ENCODE measurements around the gene SMAD3. TPM values are rescaled to one million over a fixed set of nuclear protein-coding genes. Genes with fewer than 3 reads are reported as not detected.

The SMAD3 gene
- total and polyA plus RNA-seq, 10 of the 15 experiments (the other 5 are each of a cell fraction or from before 2014, with no cell fraction given): 5.6 to 43.2 (median 16.0) TPM

- Histone ChIP-seq H2AFZ (ENCODE audit: control insufficient read depth, low read depth, low read length) (no peak overlapping the region), H3K4me3 (0 out of 2 replicates have a peak overlapping the region, but pooled peaks have one; percentile 12), H3K4me1 (ENCODE audit: control insufficient read depth, insufficient read depth, low read length) (peaks cover 80% of the 10 kb centered on the region), H3K27ac (ENCODE audit: control insufficient read depth, insufficient read depth) (peak overlapping the region; percentile 57), H3K27me3 (replicated peaks in 1 of 2; ENCODE audit: control insufficient read depth in 2 of 2, insufficient read depth in 2 of 2, low read length in 1 of 2) (no peaks in the 10 kb centered on the region), H3K36me3 (ENCODE audit: control insufficient read depth in 2 of 2, insufficient read depth in 2 of 2, low read length in 1 of 2) (peaks cover 7 to 32% of the 10 kb centered on the region in 2 experiments; a peak in 3 of 4 replicates), H3K79me2 (ENCODE audit: control insufficient read depth, insufficient read depth, low read length) (peaks cover 84% of the 10 kb centered on the region), H3K9ac (ENCODE audit: control insufficient read depth, insufficient read depth, low read length) (no peak overlapping the region), H4K20me1 (ENCODE audit: control insufficient read depth, insufficient read depth) (no peaks in the 10 kb centered on the region), H3K4me2 (ENCODE audit: control insufficient read depth, insufficient read depth) (peak overlapping the region; percentile 58), H3K9me3 (replicated peaks; ENCODE audit: control insufficient read depth, insufficient read depth, low read length) (no peaks in the 10 kb centered on the region)
- DNase-seq (ENCODE audit: low read depth, low spot score): no peak
- 51% methylated on average over 9 of the region's 9 CpGs for WGBS (ENCODE audit: insufficient coverage, insufficient replicate concordance, low lambda C conversion rate, missing lambda C conversion rate)
- intact Hi-C loops (cut with micrococcal nuclease; ENCODE audit: unreplicated experiment): no loop called here
- TSS peak; percentile 72 for BruUV-seq (replicated peaks)
- no peak for ATAC-seq
- no peak for FAIRE-seq
- ChIA-PET POLR2A (interaction anchor here (1.0 to 4.2 kb wide), 5 partner anchors 8 to 46 kb away, joined by 3 to 32 read pairs (median 4); no protein-coding TSS in a partner anchor), SMC1A (ENCODE audit: uncharacterized antibody, unreplicated experiment) (interaction anchor here (1.2 to 4.6 kb wide), 6 partner anchors 9 to 25 kb away, joined by 3 to 61 read pairs (median 16); no protein-coding TSS in a partner anchor), CTCF (interaction anchor here (0.5 to 2.6 kb wide), 6 partner anchors 9 to 388 kb away, joined by 3 to 11 read pairs (median 4); no protein-coding TSS in a partner anchor), RAD21 (ENCODE audit: unreplicated experiment) (interaction anchor here (1.0 to 10.3 kb wide), 8 partner anchors 8 to 147 kb away, joined by 3 to 77 read pairs (median 6); no protein-coding TSS in a partner anchor)
- in situ Hi-C loops (cut with MboI): loop anchor here (25.0 kb wide), 1 partner anchor 1306 kb away; the partner anchor contains the start of gene DENND4A
- TF ChIP-seq POLR2A (IDR thresholded peaks at IDR 0.05; ENCODE audit: low read depth, low read length) (0 out of 2 replicates have a peak, but pooled peaks have one; percentile 15), HDAC6 (IDR thresholded peaks at IDR 0.05; ENCODE audit: unreplicated experiment) (no peak)
Observed at GRCh38 chr15:67092752-67093503, 27.5 kb downstream of the SMAD3 start.

- H3K79me2 ChIP-seq (ENCODE audit: control insufficient read depth, insufficient read depth, low read length): peaks cover 84% of the 10 kb centered on the region
- peaks cover 80% of the 10 kb centered on the region for H3K4me1 ChIP-seq (ENCODE audit: control insufficient read depth, insufficient read depth, low read length)
- H2AFZ ChIP-seq (ENCODE audit: control insufficient read depth, low read depth, low read length): no peak overlapping the region
- FAIRE-seq (no peak), DNase-seq (ENCODE audit: low read depth, low spot score) (peak; percentile 46), ATAC-seq (peak; percentile 75)
- intact Hi-C loops (cut with micrococcal nuclease; ENCODE audit: unreplicated experiment) (no loop called here), in situ Hi-C loops (cut with MboI) (loop anchor here (25.0 kb wide), 1 partner anchor 1306 kb away; the partner anchor contains the start of gene DENND4A)
- H3K9ac ChIP-seq (ENCODE audit: control insufficient read depth, insufficient read depth, low read length): no peak overlapping the region
- BruUV-seq (replicated peaks): no TSS peak
- ChIA-PET CTCF (interaction anchor here (0.7 to 2.6 kb wide), 3 partner anchors 9 to 147 kb away, joined by 3 to 11 read pairs (median 3); no protein-coding TSS in a partner anchor), RAD21 (ENCODE audit: unreplicated experiment) (interaction anchor here (1.1 to 10.3 kb wide), 5 partner anchors 7 to 147 kb away, joined by 4 to 77 read pairs (median 6); no protein-coding TSS in a partner anchor), POLR2A (interaction anchor here (1.0 to 4.2 kb wide), 3 partner anchors 13 to 45 kb away, joined by 3 to 32 read pairs (median 3); no protein-coding TSS in a partner anchor), SMC1A (ENCODE audit: uncharacterized antibody, unreplicated experiment) (interaction anchor here (1.5 to 4.6 kb wide), 6 partner anchors 9 to 24 kb away, joined by 5 to 61 read pairs (median 16); no protein-coding TSS in a partner anchor)
- H4K20me1 ChIP-seq (ENCODE audit: control insufficient read depth, insufficient read depth): no peaks in the 10 kb centered on the region
- WGBS (ENCODE audit: insufficient coverage, insufficient replicate concordance, low lambda C conversion rate, missing lambda C conversion rate): 18% methylated on average over 7 of the region's 7 CpGs
- no peaks in the 10 kb centered on the region for H3K27me3 ChIP-seq (replicated peaks in 1 of 2; ENCODE audit: control insufficient read depth in 2 of 2, insufficient read depth in 2 of 2, low read length in 1 of 2)
- H3K27ac ChIP-seq (ENCODE audit: control insufficient read depth, insufficient read depth): peak overlapping the region; percentile 54
- peaks cover 7 to 32% of the 10 kb centered on the region in 2 experiments; a peak in 3 of 4 replicates for H3K36me3 ChIP-seq (ENCODE audit: control insufficient read depth in 2 of 2, insufficient read depth in 2 of 2, low read length in 1 of 2)
- 0 out of 2 replicates have a peak overlapping the region, but pooled peaks have one; percentile 12 for H3K4me3 ChIP-seq
- H3K4me2 ChIP-seq (ENCODE audit: control insufficient read depth, insufficient read depth): peak overlapping the region; percentile 58
- H3K9me3 ChIP-seq (replicated peaks; ENCODE audit: control insufficient read depth, insufficient read depth, low read length): no peaks in the 10 kb centered on the region
- TF ChIP-seq ETV6 (conservative IDR thresholded peaks at IDR 0.05 in 1 of 2, IDR thresholded peaks at IDR 0.05 in 1 of 2; ENCODE audit: borderline replicate concordance in 1 of 2, low read depth in 1 of 2) (peak in 1 of 2 experiments; percentile 59; a peak in 2 of 4 replicates), MEF2B (IDR thresholded peaks at IDR 0.05; ENCODE audit: partially characterized antibody, poor library complexity, severe bottlenecking) (peak; percentile 81), ZBTB40 (IDR thresholded peaks at IDR 0.05; ENCODE audit: borderline replicate concordance) (no peak), BHLHE40 (IDR thresholded peaks at IDR 0.05; ENCODE audit: borderline replicate concordance in 1 of 2, low read depth in 2 of 2, low read length in 1 of 2) (peak in 1 of 2 experiments; percentile 53; a peak in 2 of 4 replicates), POU2F2 (IDR thresholded peaks at IDR 0.05; ENCODE audit: borderline replicate concordance, low read depth, low read length) (0 out of 3 replicates have a peak, but pooled peaks have one; percentile 24), IKZF2 (IDR thresholded peaks at IDR 0.05) (peak; percentile 84 to 88)
Observed at GRCh38 chr15:67093504-67093862, 28.1 kb downstream of the SMAD3 start.
